Measurements from ENCODE around the gene STIM2.

Gene STIM2

GRCh38 chr4:26860922-26861433 is 337 bp downstream of the STIM2 start:
- Histone ChIP-seq H3K4me1 (ENCODE audit: control insufficient read depth, insufficient read depth, low read length) (peaks cover 15% of the 10 kb centered on the region), H3K36me3 (ENCODE audit: control insufficient read depth, insufficient read depth, low read length) (no peaks in the 10 kb centered on the region), H3K4me3 (ENCODE audit: low read depth, low read length) (peak overlapping the region; percentile 74), H3K9ac (ENCODE audit: low read depth, low read length) (no peak overlapping the region), H3K27me3 (ENCODE audit: control insufficient read depth, insufficient read depth, low read length) (peaks cover 31% of the 10 kb centered on the region), H3K9me3 (ENCODE audit: control insufficient read depth, insufficient read depth, low read length) (no peaks in the 10 kb centered on the region)

- H3K36me3 ChIP-seq (ENCODE audit: control insufficient read depth, insufficient read depth, low read length) = no peaks in the 10 kb centered on the region
- no peak overlapping the region for H3K9ac ChIP-seq (ENCODE audit: low read depth, low read length)
- peak overlapping the region; percentile 74 for H3K4me3 ChIP-seq (ENCODE audit: low read depth, low read length)
- H3K9me3 ChIP-seq (ENCODE audit: control insufficient read depth, insufficient read depth, low read length) = no peaks in the 10 kb centered on the region
- peaks cover 20% of the 10 kb centered on the region for H3K4me1 ChIP-seq (ENCODE audit: control insufficient read depth, insufficient read depth, low read length)
- peaks cover 28% of the 10 kb centered on the region for H3K27me3 ChIP-seq (ENCODE audit: control insufficient read depth, insufficient read depth, low read length)
These were observed 969 bp downstream of the STIM2 start for GRCh38 chr4:26861434-26862186.

GRCh38 chr4:26862381-26862915 is 1.8 kb downstream of the STIM2 start:
- H3K4me1 ChIP-seq (ENCODE audit: control insufficient read depth, insufficient read depth, low read length) = peaks cover 20% of the 10 kb centered on the region

GRCh38 chr4:26863512-26863911 is 2.9 kb downstream of the STIM2 start:
- H3K4me3 ChIP-seq (ENCODE audit: low read depth, low read length) = no peak overlapping the region
- H3K27me3 ChIP-seq (ENCODE audit: control insufficient read depth, insufficient read depth, low read length) = peaks cover 24% of the 10 kb centered on the region
- no peaks in the 10 kb centered on the region for H3K36me3 ChIP-seq (ENCODE audit: control insufficient read depth, insufficient read depth, low read length)
- no peaks in the 10 kb centered on the region for H3K9me3 ChIP-seq (ENCODE audit: control insufficient read depth, insufficient read depth, low read length)
- H3K4me1 ChIP-seq (ENCODE audit: control insufficient read depth, insufficient read depth, low read length) = peaks cover 17% of the 10 kb centered on the region
- H3K9ac ChIP-seq (ENCODE audit: low read depth, low read length) = no peak overlapping the region

More at GRCh38 chr4:26862381-26862915, 1.8 kb downstream of the STIM2 start:
- Histone ChIP-seq H3K9ac (ENCODE audit: low read depth, low read length) (no peak overlapping the region), H3K4me3 (ENCODE audit: low read depth, low read length) (no peak overlapping the region), H3K9me3 (ENCODE audit: control insufficient read depth, insufficient read depth, low read length) (no peaks in the 10 kb centered on the region), H3K36me3 (ENCODE audit: control insufficient read depth, insufficient read depth, low read length) (no peaks in the 10 kb centered on the region), H3K27me3 (ENCODE audit: control insufficient read depth, insufficient read depth, low read length) (peaks cover 24% of the 10 kb centered on the region)

GRCh38 chr4:26864899-26865298 is 4.3 kb downstream of the STIM2 start:
- H3K4me1 ChIP-seq (ENCODE audit: control insufficient read depth, insufficient read depth, low read length) = peaks cover 6% of the 10 kb centered on the region
- H3K36me3 ChIP-seq (ENCODE audit: control insufficient read depth, insufficient read depth, low read length) = no peaks in the 10 kb centered on the region
- no peak overlapping the region for H3K4me3 ChIP-seq (ENCODE audit: low read depth, low read length)
- no peaks in the 10 kb centered on the region for H3K9me3 ChIP-seq (ENCODE audit: control insufficient read depth, insufficient read depth, low read length)
- no peak overlapping the region for H3K9ac ChIP-seq (ENCODE audit: low read depth, low read length)
- peaks cover 24% of the 10 kb centered on the region for H3K27me3 ChIP-seq (ENCODE audit: control insufficient read depth, insufficient read depth, low read length)

- peaks cover 24% of the 10 kb centered on the region for H3K27me3 ChIP-seq (ENCODE audit: control insufficient read depth, insufficient read depth, low read length)
- no peak overlapping the region for H3K9ac ChIP-seq (ENCODE audit: low read depth, low read length)
- no peaks in the 10 kb centered on the region for H3K9me3 ChIP-seq (ENCODE audit: control insufficient read depth, insufficient read depth, low read length)
- peaks cover 5% of the 10 kb centered on the region for H3K4me1 ChIP-seq (ENCODE audit: control insufficient read depth, insufficient read depth, low read length)
- H3K36me3 ChIP-seq (ENCODE audit: control insufficient read depth, insufficient read depth, low read length) = no peaks in the 10 kb centered on the region
- no peak overlapping the region for H3K4me3 ChIP-seq (ENCODE audit: low read depth, low read length)
These were observed 5.6 kb downstream of the STIM2 start for GRCh38 chr4:26866203-26866602.

GRCh38 chr4:26866781-26867180 is 6.1 kb downstream of the STIM2 start:
- Histone ChIP-seq H3K9me3 (ENCODE audit: control insufficient read depth, insufficient read depth, low read length) (no peaks in the 10 kb centered on the region), H3K4me3 (ENCODE audit: low read depth, low read length) (no peak overlapping the region), H3K36me3 (ENCODE audit: control insufficient read depth, insufficient read depth, low read length) (no peaks in the 10 kb centered on the region), H3K4me1 (ENCODE audit: control insufficient read depth, insufficient read depth, low read length) (peaks cover 5% of the 10 kb centered on the region), H3K27me3 (ENCODE audit: control insufficient read depth, insufficient read depth, low read length) (peaks cover 24% of the 10 kb centered on the region), H3K9ac (ENCODE audit: low read depth, low read length) (no peak overlapping the region)

- Histone ChIP-seq H3K36me3 (ENCODE audit: control insufficient read depth, insufficient read depth, low read length) (no peaks in the 10 kb centered on the region), H3K9ac (ENCODE audit: low read depth, low read length) (no peak overlapping the region), H3K27me3 (ENCODE audit: control insufficient read depth, insufficient read depth, low read length) (peaks cover 11% of the 10 kb centered on the region), H3K9me3 (ENCODE audit: control insufficient read depth, insufficient read depth, low read length) (no peaks in the 10 kb centered on the region), H3K4me3 (ENCODE audit: low read depth, low read length) (no peak overlapping the region), H3K4me1 (ENCODE audit: control insufficient read depth, insufficient read depth, low read length) (peaks cover 5% of the 10 kb centered on the region)
These were observed 7.5 kb downstream of the STIM2 start for GRCh38 chr4:26867914-26868684.

GRCh38 chr4:26870576-26871262 is 10.1 kb downstream of the STIM2 start:
- no peaks in the 10 kb centered on the region for H3K27me3 ChIP-seq (ENCODE audit: control insufficient read depth, insufficient read depth, low read length)
- no peaks in the 10 kb centered on the region for H3K9me3 ChIP-seq (ENCODE audit: control insufficient read depth, insufficient read depth, low read length)
- H3K36me3 ChIP-seq (ENCODE audit: control insufficient read depth, insufficient read depth, low read length) = no peaks in the 10 kb centered on the region
- no peak overlapping the region for H3K4me3 ChIP-seq (ENCODE audit: low read depth, low read length)
- no peak overlapping the region for H3K9ac ChIP-seq (ENCODE audit: low read depth, low read length)
- H3K4me1 ChIP-seq (ENCODE audit: control insufficient read depth, insufficient read depth, low read length) = peaks cover 5% of the 10 kb centered on the region

- no peaks in the 10 kb centered on the region for H3K9me3 ChIP-seq (ENCODE audit: control insufficient read depth, insufficient read depth, low read length)
- no peaks in the 10 kb centered on the region for H3K36me3 ChIP-seq (ENCODE audit: control insufficient read depth, insufficient read depth, low read length)
- H3K9ac ChIP-seq (ENCODE audit: low read depth, low read length) = no peak overlapping the region
- H3K4me1 ChIP-seq (ENCODE audit: control insufficient read depth, insufficient read depth, low read length) = no peaks in the 10 kb centered on the region
- H3K4me3 ChIP-seq (ENCODE audit: low read depth, low read length) = no peak overlapping the region
- H3K27me3 ChIP-seq (ENCODE audit: control insufficient read depth, insufficient read depth, low read length) = no peaks in the 10 kb centered on the region
These were observed 11.0 kb downstream of the STIM2 start for GRCh38 chr4:26871611-26872010.

GRCh38 chr4:26873391-26874026 is 12.9 kb downstream of the STIM2 start:
- no peaks in the 10 kb centered on the region for H3K9me3 ChIP-seq (ENCODE audit: control insufficient read depth, insufficient read depth, low read length)
- no peak overlapping the region for H3K4me3 ChIP-seq (ENCODE audit: low read depth, low read length)
- no peak overlapping the region for H3K9ac ChIP-seq (ENCODE audit: low read depth, low read length)
- no peaks in the 10 kb centered on the region for H3K4me1 ChIP-seq (ENCODE audit: control insufficient read depth, insufficient read depth, low read length)
- H3K36me3 ChIP-seq (ENCODE audit: control insufficient read depth, insufficient read depth, low read length) = no peaks in the 10 kb centered on the region
- no peaks in the 10 kb centered on the region for H3K27me3 ChIP-seq (ENCODE audit: control insufficient read depth, insufficient read depth, low read length)

Data from iPS-15b (cell line).